Activated T-cell treated with anti-CD3 and anti-CD28 coated beads, Interleukin-2, amount 50 U/mL, for 72 hours (primary cell): ENCODE measurements around the gene CYFIP2. TPM values are rescaled to one million over a fixed set of nuclear protein-coding genes. Genes with fewer than 3 reads are reported as not detected.

Experiments
- ATAC-seq, 2 donors: fragments of 150-1000 bp; cut with Tn5 transposase; replicated peaks in 1 of 2; 2 replicates each; pipeline ENCODE4 v1.10.0; 2021; ENCODE audit warnings: moderate library complexity in 2 of 2, mild to moderate bottlenecking in 1 of 2
- DNase-seq, 2 donors: peaks; one replicate each; pipeline ENCODE4 v3.0.0; 2021 to 2022; ENCODE audit warnings: mixed read lengths in 1 of 2
- H3K27ac Mint-ChIP-seq: one replicate; pipeline ENCODE4 v1.8.0; 2022; ENCODE audit warnings: mild to moderate bottlenecking, moderate library complexity, mixed read lengths
- H3K27me3 Mint-ChIP-seq: one replicate; pipeline ENCODE4 v1.8.0; 2022; ENCODE audit warnings: low read depth, mixed read lengths
- H3K36me3 Mint-ChIP-seq, 2 donors: one replicate each; pipeline ENCODE4 v1.8.0; 2022; ENCODE audit warnings: mixed read lengths in 2 of 2, mild to moderate bottlenecking in 1 of 2; ENCODE audit not compliant: insufficient read depth in 2 of 2
- H3K4me1 Mint-ChIP-seq: one replicate; pipeline ENCODE4 v1.8.0; 2022; ENCODE audit warnings: low read depth, mixed read lengths
- H3K4me3 Mint-ChIP-seq, 2 donors: one replicate each; pipeline ENCODE4 v1.8.0; 2022; ENCODE audit warnings: mild to moderate bottlenecking in 2 of 2, mixed read lengths in 2 of 2, moderate library complexity in 2 of 2
- H3K9me3 Mint-ChIP-seq, 2 donors: one replicate each; pipeline ENCODE4 v1.8.0; 2022; ENCODE audit warnings: mixed read lengths in 2 of 2
- total RNA-seq, 2 donors: library from RNA; stranded (reverse); gene quantifications; one replicate each; pipeline ENCODE4 v1.2.3, GENCODE V29; 2022

Gene CYFIP2
- total RNA-seq, 2 donors from 2014 or later = 235 to 288 TPM

- Mint-ChIP-seq H3K4me3 (no peak overlapping the region), H3K27me3 (no peaks in the 10 kb centered on the region), H3K4me1 (peaks cover 45% of the 10 kb centered on the region), H3K27ac (no peak overlapping the region), H3K36me3 (peaks cover 24 to 55% of the 10 kb centered on the region in 2 donors), H3K9me3 (no peaks in the 10 kb centered on the region)
- no peak for DNase-seq
- no peak for ATAC-seq
Measured at GRCh38 chr5:157326440-157327005, 60.6 kb downstream of the CYFIP2 start.

GRCh38 chr5:157327771-157328170 is 61.8 kb downstream of the CYFIP2 start:
- peak overlapping the region; percentile 66 for H3K27ac Mint-ChIP-seq
- H3K27me3 Mint-ChIP-seq = no peaks in the 10 kb centered on the region
- peak; percentile 6 to 24 for ATAC-seq
- peaks cover 51% of the 10 kb centered on the region for H3K4me1 Mint-ChIP-seq
- DNase-seq = no peak
- H3K36me3 Mint-ChIP-seq = peaks cover 20 to 58% of the 10 kb centered on the region in 2 donors
- H3K9me3 Mint-ChIP-seq = no peaks in the 10 kb centered on the region
- peak overlapping the region; percentile 5 to 30 for H3K4me3 Mint-ChIP-seq

- no peaks in the 10 kb centered on the region for H3K9me3 Mint-ChIP-seq
- peaks cover 51% of the 10 kb centered on the region for H3K4me1 Mint-ChIP-seq
- H3K4me3 Mint-ChIP-seq = peak overlapping the region; percentile 5 to 30
Measured at GRCh38 chr5:157328277-157328912, 62.5 kb downstream of the CYFIP2 start.

GRCh38 chr5:157331807-157332206 is 65.9 kb downstream of the CYFIP2 start:
- Mint-ChIP-seq H3K36me3 (peaks cover 20 to 53% of the 10 kb centered on the region in 2 donors), H3K9me3 (no peaks in the 10 kb centered on the region), H3K4me3 (no peak overlapping the region), H3K27ac (peak overlapping the region; percentile 93), H3K4me1 (peaks cover 50% of the 10 kb centered on the region), H3K27me3 (no peaks in the 10 kb centered on the region)
- ATAC-seq = peak; percentile 39 to 58
- DNase-seq = no peak

More at GRCh38 chr5:157328277-157328912, 62.5 kb downstream of the CYFIP2 start:
- peak; percentile 59 to 66 for DNase-seq
- Mint-ChIP-seq H3K27ac (peak overlapping the region; percentile 66), H3K36me3 (peaks cover 22 to 60% of the 10 kb centered on the region in 2 donors), H3K27me3 (no peaks in the 10 kb centered on the region)
- ATAC-seq = peak; percentile 88 to 92

- Mint-ChIP-seq H3K27ac (peak overlapping the region; percentile 33), H3K27me3 (no peaks in the 10 kb centered on the region), H3K9me3 (no peaks in the 10 kb centered on the region), H3K4me3 (no peak overlapping the region), H3K36me3 (peaks cover 18 to 39% of the 10 kb centered on the region in 2 donors), H3K4me1 (peaks cover 19% of the 10 kb centered on the region)
- ATAC-seq (no peak), DNase-seq (no peak)
Measured at GRCh38 chr5:157335534-157336422, 69.9 kb downstream of the CYFIP2 start.

- no peak overlapping the region for H3K27ac Mint-ChIP-seq
- H3K27me3 Mint-ChIP-seq = no peaks in the 10 kb centered on the region
- H3K4me3 Mint-ChIP-seq = no peak overlapping the region
- no peak for DNase-seq
- ATAC-seq = no peak
- H3K9me3 Mint-ChIP-seq = no peaks in the 10 kb centered on the region
- peaks cover 13% of the 10 kb centered on the region for H3K4me1 Mint-ChIP-seq
- H3K36me3 Mint-ChIP-seq = peaks cover 16 to 39% of the 10 kb centered on the region in 2 donors
Measured at GRCh38 chr5:157336423-157336744, 70.5 kb downstream of the CYFIP2 start.

- Mint-ChIP-seq H3K27ac (no peak overlapping the region), H3K36me3 (peaks cover 10 to 33% of the 10 kb centered on the region in 2 donors)
- no peak for ATAC-seq
Measured at GRCh38 chr5:157339409-157339808, 73.5 kb downstream of the CYFIP2 start.

GRCh38 chr5:157342822-157343402 is 77.0 kb downstream of the CYFIP2 start:
- Mint-ChIP-seq H3K36me3 (peaks cover 8 to 30% of the 10 kb centered on the region in 2 donors), H3K27ac (no peak overlapping the region), H3K27me3 (no peaks in the 10 kb centered on the region), H3K4me3 (peak overlapping the region in 1 of 2 donors; percentile 19), H3K9me3 (no peaks in the 10 kb centered on the region), H3K4me1 (peaks cover 37% of the 10 kb centered on the region)
- no peak for ATAC-seq
- DNase-seq = peak; percentile 45 to 57

More at GRCh38 chr5:157339409-157339808, 73.5 kb downstream of the CYFIP2 start:
- DNase-seq = no peak
- H3K9me3 Mint-ChIP-seq = no peaks in the 10 kb centered on the region
- H3K4me1 Mint-ChIP-seq = peaks cover 25% of the 10 kb centered on the region
- no peaks in the 10 kb centered on the region for H3K27me3 Mint-ChIP-seq
- H3K4me3 Mint-ChIP-seq = no peak overlapping the region

- ATAC-seq (peak; percentile 93 to 95), DNase-seq (peak; percentile 33 to 52)
- H3K36me3 Mint-ChIP-seq = peaks cover 10 to 30% of the 10 kb centered on the region in 2 donors
- no peaks in the 10 kb centered on the region for H3K9me3 Mint-ChIP-seq
- peaks cover 38% of the 10 kb centered on the region for H3K4me1 Mint-ChIP-seq
- peak overlapping the region; percentile 67 for H3K27ac Mint-ChIP-seq
- no peaks in the 10 kb centered on the region for H3K27me3 Mint-ChIP-seq
- peak overlapping the region; percentile 41 to 68 for H3K4me3 Mint-ChIP-seq
Measured at GRCh38 chr5:157343842-157344790, 78.2 kb downstream of the CYFIP2 start.

GRCh38 chr5:157345067-157345466 is 79.1 kb downstream of the CYFIP2 start:
- peak overlapping the region; percentile 57 to 68 for H3K4me3 Mint-ChIP-seq
- no peak for ATAC-seq
- H3K27ac Mint-ChIP-seq = peak overlapping the region; percentile 67

GRCh38 chr5:157345485-157345884 is 79.6 kb downstream of the CYFIP2 start:
- ATAC-seq = peak; percentile 14 to 30
- DNase-seq = no peak
- Mint-ChIP-seq H3K4me1 (peaks cover 52% of the 10 kb centered on the region), H3K4me3 (peak overlapping the region; percentile 57 to 68), H3K27ac (peak overlapping the region; percentile 67), H3K36me3 (peaks cover 12 to 37% of the 10 kb centered on the region in 2 donors), H3K27me3 (no peaks in the 10 kb centered on the region), H3K9me3 (peaks cover 2 to 5% of the 10 kb centered on the region in 2 donors)

More at GRCh38 chr5:157345067-157345466, 79.1 kb downstream of the CYFIP2 start:
- DNase-seq = no peak
- Mint-ChIP-seq H3K9me3 (peaks cover 0 to 2% of the 10 kb centered on the region in 2 donors), H3K4me1 (peaks cover 47% of the 10 kb centered on the region), H3K36me3 (peaks cover 9 to 33% of the 10 kb centered on the region in 2 donors), H3K27me3 (no peaks in the 10 kb centered on the region)
